ENCODE data around the gene CHAT. TPM values are rescaled to one million over a fixed set of nuclear protein-coding genes. Genes with fewer than 3 reads are reported as not detected.

The CHAT gene
- polyA plus RNA-seq, 1 donor (not counting 4 experiments of a cell fraction or from before 2014, with no cell fraction given) = not detected

- Histone ChIP-seq H2AFZ (ENCODE audit: control insufficient read depth, low read length) (no peak overlapping the region), H3K4me1 (ENCODE audit: control insufficient read depth, extremely low read depth, insufficient read depth, low read length) (no peaks in the 10 kb centered on the region), H3K9me1 (ENCODE audit: control insufficient read depth, extremely low read depth, insufficient read depth, low read length) (no peaks in the 10 kb centered on the region), H3K4me2 (ENCODE audit: control insufficient read depth, extremely low read depth, insufficient read depth, low read depth, low read length) (no peak overlapping the region), H3K27me3 (ENCODE audit: control insufficient read depth, extremely low read depth, insufficient read depth, low read length) (peaks cover 38% of the 10 kb centered on the region), H3K9me3 (ENCODE audit: control insufficient read depth, low read depth, low read length) (no peaks in the 10 kb centered on the region), H3K36me3 (ENCODE audit: control insufficient read depth in 2 of 2, extremely low read depth in 1 of 2, insufficient read depth in 2 of 2, low read length in 2 of 2) (no peaks in the 10 kb centered on the region), H4K20me1 (ENCODE audit: control insufficient read depth, extremely low read depth, insufficient read depth, low read length) (no peaks in the 10 kb centered on the region), H3K79me2 (ENCODE audit: control insufficient read depth, insufficient read depth, low read length) (no peaks in the 10 kb centered on the region), H3K4me3 (ENCODE audit: control insufficient read depth in 2 of 3, extremely low read depth in 1 of 3, insufficient read depth in 2 of 3, low read depth in 1 of 3, low read length in 3 of 3) (no peak overlapping the region), H3K9ac (ENCODE audit: control insufficient read depth, extremely low read depth, insufficient read depth, low read length) (no peak overlapping the region), H3K27ac (ENCODE audit: control insufficient read depth, insufficient read depth, low read length) (no peak overlapping the region)
- FAIRE-seq (no peak), DNase-seq (ENCODE audit: low read depth, low spot score) (no peak)
- dilution Hi-C loops (cut with MboI; ENCODE audit: extremely low pct_ligation_motif_present, low sequenced_read_pairs) = no loop called here
- no peak for TF ChIP-seq EZH2 (IDR thresholded peaks at IDR 0.05; ENCODE audit: low read length)
- TF ChIP-seq, protein P1, sequence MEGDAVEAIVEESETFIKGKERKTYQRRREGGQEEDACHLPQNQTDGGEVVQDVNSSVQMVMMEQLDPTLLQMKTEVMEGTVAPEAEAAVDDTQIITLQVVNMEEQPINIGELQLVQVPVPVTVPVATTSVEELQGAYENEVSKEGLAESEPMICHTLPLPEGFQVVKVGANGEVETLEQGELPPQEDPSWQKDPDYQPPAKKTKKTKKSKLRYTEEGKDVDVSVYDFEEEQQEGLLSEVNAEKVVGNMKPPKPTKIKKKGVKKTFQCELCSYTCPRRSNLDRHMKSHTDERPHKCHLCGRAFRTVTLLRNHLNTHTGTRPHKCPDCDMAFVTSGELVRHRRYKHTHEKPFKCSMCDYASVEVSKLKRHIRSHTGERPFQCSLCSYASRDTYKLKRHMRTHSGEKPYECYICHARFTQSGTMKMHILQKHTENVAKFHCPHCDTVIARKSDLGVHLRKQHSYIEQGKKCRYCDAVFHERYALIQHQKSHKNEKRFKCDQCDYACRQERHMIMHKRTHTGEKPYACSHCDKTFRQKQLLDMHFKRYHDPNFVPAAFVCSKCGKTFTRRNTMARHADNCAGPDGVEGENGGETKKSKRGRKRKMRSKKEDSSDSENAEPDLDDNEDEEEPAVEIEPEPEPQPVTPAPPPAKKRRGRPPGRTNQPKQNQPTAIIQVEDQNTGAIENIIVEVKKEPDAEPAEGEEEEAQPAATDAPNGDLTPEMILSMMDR (optimal IDR thresholded peaks at IDR 0.05 in 1 of 3, IDR thresholded peaks at IDR 0.05 in 1 of 3, conservative IDR thresholded peaks at IDR 0.05 in 1 of 3; ENCODE audit: extremely low read depth in 1 of 3, insufficient read depth in 2 of 3, low read length in 3 of 3) = no peak
These were observed 6.5 kb downstream of the CHAT start for GRCh38 chr10:49620286-49620810.

GRCh38 chr10:49620841-49621378, 7.1 kb downstream of the CHAT start:
- FAIRE-seq = no peak
- Histone ChIP-seq H3K36me3 (ENCODE audit: control insufficient read depth in 2 of 2, extremely low read depth in 1 of 2, insufficient read depth in 2 of 2, low read length in 2 of 2) (no peaks in the 10 kb centered on the region), H3K9me1 (ENCODE audit: control insufficient read depth, extremely low read depth, insufficient read depth, low read length) (no peaks in the 10 kb centered on the region), H4K20me1 (ENCODE audit: control insufficient read depth, extremely low read depth, insufficient read depth, low read length) (no peaks in the 10 kb centered on the region), H2AFZ (ENCODE audit: control insufficient read depth, low read length) (no peak overlapping the region), H3K27ac (ENCODE audit: control insufficient read depth, insufficient read depth, low read length) (no peak overlapping the region), H3K9me3 (ENCODE audit: control insufficient read depth, low read depth, low read length) (no peaks in the 10 kb centered on the region), H3K4me2 (ENCODE audit: control insufficient read depth, extremely low read depth, insufficient read depth, low read depth, low read length) (no peak overlapping the region), H3K79me2 (ENCODE audit: control insufficient read depth, insufficient read depth, low read length) (no peaks in the 10 kb centered on the region), H3K9ac (ENCODE audit: control insufficient read depth, extremely low read depth, insufficient read depth, low read length) (no peak overlapping the region), H3K4me3 (ENCODE audit: control insufficient read depth in 2 of 3, extremely low read depth in 1 of 3, insufficient read depth in 2 of 3, low read depth in 1 of 3, low read length in 3 of 3) (no peak overlapping the region), H3K4me1 (ENCODE audit: control insufficient read depth, extremely low read depth, insufficient read depth, low read length) (no peaks in the 10 kb centered on the region), H3K27me3 (ENCODE audit: control insufficient read depth, extremely low read depth, insufficient read depth, low read length) (peaks cover 32% of the 10 kb centered on the region)
- dilution Hi-C loops (cut with MboI; ENCODE audit: extremely low pct_ligation_motif_present, low sequenced_read_pairs) = no loop called here
- TF ChIP-seq EZH2 (IDR thresholded peaks at IDR 0.05; ENCODE audit: low read length) = no peak
- TF ChIP-seq, protein P1 (optimal IDR thresholded peaks at IDR 0.05 in 1 of 3, IDR thresholded peaks at IDR 0.05 in 1 of 3, conservative IDR thresholded peaks at IDR 0.05 in 1 of 3; ENCODE audit: extremely low read depth in 1 of 3, insufficient read depth in 2 of 3, low read length in 3 of 3) = no peak
- DNase-seq (ENCODE audit: low read depth, low spot score) = no peak
